CD14-positive monocyte (primary cell): ENCODE results near the gene LIX1L. TPM values are rescaled to one million over a fixed set of nuclear protein-coding genes. Genes with fewer than 3 reads are reported as not detected.

Source experiments
- DNase-seq, 3 donors: peaks; one replicate each; pipeline ENCODE4 v3.0.0-alpha.2; 2011 to 2022
- H2AFZ ChIP-seq: 2 replicates; pipeline ENCODE4 v1.6.0; 2012; ENCODE audit warnings: mild to moderate bottlenecking, low read depth, low read length, inconsistent platforms; ENCODE audit not compliant: insufficient read depth, poor library complexity, severe bottlenecking
- H3K27ac ChIP-seq, 2 donors: 1 replicate in 1 of 2; 2 replicates in 1 of 2; pipeline ENCODE4 v1.5.1; 2012 to 2013; ENCODE audit warnings: low read length in 2 of 2, control low read depth in 1 of 2, inconsistent platforms in 1 of 2, low read depth in 1 of 2, mild to moderate bottlenecking in 1 of 2
- H3K27me3 ChIP-seq, 2 donors: one replicate each; pipeline versions ENCODE4 v1.6.0 to v1.6.1; 2011 to 2013; ENCODE audit warnings: low read length in 2 of 2; ENCODE audit not compliant: control insufficient read depth in 2 of 2, insufficient read depth in 2 of 2
- H3K36me3 ChIP-seq, 2 donors: replicated peaks in 1 of 2; 1 replicate in 1 of 2; 2 replicates in 1 of 2; pipeline versions ENCODE4 v1.5.1 to v1.6.1; 2012 to 2013; ENCODE audit warnings: low read length in 2 of 2, control low read depth in 1 of 2, inconsistent platforms in 1 of 2, mild to moderate bottlenecking in 1 of 2; ENCODE audit not compliant: insufficient read depth in 2 of 2, control insufficient read depth in 1 of 2
- H3K4me1 ChIP-seq, 2 donors: 1 replicate in 1 of 2; 2 replicates in 1 of 2; pipeline versions ENCODE4 v1.5.1 to v1.6.1; 2012 to 2013; ENCODE audit warnings: low read length in 2 of 2, control low read depth in 1 of 2, inconsistent platforms in 1 of 2, mild to moderate bottlenecking in 1 of 2, moderate library complexity in 1 of 2; ENCODE audit not compliant: insufficient read depth in 2 of 2, control insufficient read depth in 1 of 2
- H3K4me2 ChIP-seq: replicated peaks from 2 replicates; pipeline ENCODE3; 2012; ENCODE audit warnings: low read length, moderate library complexity, mild to moderate bottlenecking; ENCODE audit not compliant: poor library complexity, severe bottlenecking; ENCODE audit errors: extremely low read depth
- H3K4me3 ChIP-seq, 3 experiments: fragments of 200-600 bp in 1 of 3; sonication (generic) in 1 of 3; replicated peaks in 1 of 3; 1 replicate in 2 of 3; 2 replicates in 1 of 3; pipeline ENCODE4 v1.5.1; 2011 to 2013; ENCODE audit warnings: low read length in 3 of 3, mild to moderate bottlenecking in 3 of 3, control low read depth in 2 of 3, low read depth in 2 of 3, inconsistent platforms in 1 of 3, moderate library complexity in 1 of 3
- H3K79me2 ChIP-seq: 2 replicates; pipeline ENCODE4 v1.6.0; 2012; ENCODE audit warnings: mild to moderate bottlenecking, control low read depth, inconsistent platforms, low read length, moderate library complexity; ENCODE audit not compliant: insufficient read depth
- H3K9ac ChIP-seq: 2 replicates; pipeline ENCODE4 v1.6.0; 2017; ENCODE audit warnings: low read length, mild to moderate bottlenecking; ENCODE audit not compliant: insufficient read depth, poor library complexity, severe bottlenecking
- H3K9me3 ChIP-seq, 2 donors: replicated peaks in 1 of 2; 1 replicate in 1 of 2; 2 replicates in 1 of 2; pipeline versions ENCODE4 v1.5.1 to v1.6.1; 2012 to 2013; ENCODE audit warnings: low read length in 2 of 2, control low read depth in 1 of 2; ENCODE audit not compliant: control insufficient read depth in 1 of 2, insufficient read depth in 1 of 2
- H4K20me1 ChIP-seq: 2 replicates; pipeline ENCODE4 v1.6.0; 2012; ENCODE audit warnings: mild to moderate bottlenecking, low read length, control low read depth, moderate library complexity; ENCODE audit not compliant: insufficient read depth
- H3K27ac Mint-ChIP-seq, 7 donors: one replicate each; pipeline ENCODE4 v1.8.0; 2020; ENCODE audit warnings: mild to moderate bottlenecking in 7 of 7, mixed read lengths in 7 of 7, moderate library complexity in 6 of 7, inconsistent platforms in 2 of 7
- H3K27me3 Mint-ChIP-seq, 3 donors: one replicate each; pipeline ENCODE4 v1.8.0; 2021 to 2022; ENCODE audit warnings: low read depth in 3 of 3, mild to moderate bottlenecking in 3 of 3, mixed read lengths in 3 of 3, moderate library complexity in 3 of 3, inconsistent platforms in 1 of 3
- H3K36me3 Mint-ChIP-seq, 2 donors: one replicate each; pipeline ENCODE4 v1.8.0; 2020; ENCODE audit warnings: mixed read lengths in 2 of 2, inconsistent platforms in 1 of 2, mild to moderate bottlenecking in 1 of 2
- H3K4me1 Mint-ChIP-seq: one replicate; pipeline ENCODE4 v1.8.0; 2020; ENCODE audit warnings: mild to moderate bottlenecking, mixed read lengths
- H3K4me3 Mint-ChIP-seq, 2 donors: one replicate each; pipeline ENCODE4 v1.8.0; 2020; ENCODE audit warnings: mild to moderate bottlenecking in 2 of 2, mixed read lengths in 2 of 2, moderate library complexity in 1 of 2
- H3K9me3 Mint-ChIP-seq, 7 donors: one replicate each; pipeline ENCODE4 v1.8.0; 2020 to 2022; ENCODE audit warnings: mixed read lengths in 7 of 7, mild to moderate bottlenecking in 6 of 7, moderate library complexity in 6 of 7, inconsistent platforms in 2 of 7
- WGBS: methylation state at CpG from one replicate; pipeline ENCODE4 v1.1.5; 2013; ENCODE audit warnings: missing lambda C conversion rate; ENCODE audit not compliant: insufficient coverage; 5-methylcytosine and 5-hydroxymethylcytosine counted together
- intact Hi-C, 2 donors: fragments of 100-400 bp; cut with micrococcal nuclease; formaldehyde crosslinking; loops; one replicate each; pipeline versions ENCODE4 v1.15.0 to v1.15.1; 2023
- polyA plus RNA-seq, 3 donors: library from polyadenylated mRNA; depleted of rRNA in 1 of 3; unstranded in 2 of 3; stranded (reverse) in 1 of 3; fragments of 300-500 nt in 2 of 3; fragments of >200 nt in 1 of 3; fragmentation: Illumina TruSeq in 2 of 3; gene quantifications; 1 replicate in 2 of 3; 2 replicates in 1 of 3; pipeline ENCODE4 v1.2.3, GENCODE V29; 2012 to 2021
- TF ChIP-seq, protein P1 (sequence below): fragments of 200-600 bp; IDR thresholded peaks from one replicate; pipeline ENCODE4 v1.8.0; 2022; ENCODE audit warnings: antibody characterized with exemption, mild to moderate bottlenecking

LIX1L gene
- polyA plus RNA-seq, 3 donors = 6.3 to 13.6 (median 8.5) TPM

DNA sequence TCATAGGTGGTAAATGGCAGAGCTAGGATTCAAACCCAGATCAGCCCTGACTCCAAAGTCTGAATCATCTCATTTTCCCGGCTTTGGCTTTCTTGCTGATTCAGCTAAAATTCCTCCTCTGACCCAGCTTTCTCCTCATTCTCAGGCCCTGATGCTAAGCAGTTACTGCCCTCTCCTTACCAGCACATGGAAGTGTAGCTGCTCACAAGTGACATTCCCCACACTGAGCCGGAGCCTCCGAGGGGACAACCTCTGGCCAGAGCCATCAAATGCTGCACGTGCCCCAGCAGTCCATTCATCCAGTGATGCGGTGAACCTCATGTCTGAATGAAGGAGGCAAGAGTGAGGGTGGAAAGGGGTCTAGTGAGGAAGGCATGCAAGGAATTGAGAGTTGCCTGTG, 59.1 kb downstream of the LIX1L start:
- no peaks in the 10 kb centered on the region for H3K36me3 Mint-ChIP-seq
- peaks cover 0 to 2% (median 2%) of the 10 kb centered on the region in 3 donors for H3K27me3 Mint-ChIP-seq
- Histone ChIP-seq H3K4me3 (no peak overlapping the region), H3K79me2 (no peaks in the 10 kb centered on the region), H2AFZ (no peak overlapping the region), H4K20me1 (no peaks in the 10 kb centered on the region), H3K27me3 (no peaks in the 10 kb centered on the region), H3K9me3 (no peaks in the 10 kb centered on the region), H3K27ac (no peak overlapping the region), H3K4me2 (no peak overlapping the region), H3K36me3 (no peaks in the 10 kb centered on the region), H3K4me1 (no peaks in the 10 kb centered on the region), H3K9ac (no peak overlapping the region)
- TF ChIP-seq, protein P1, sequence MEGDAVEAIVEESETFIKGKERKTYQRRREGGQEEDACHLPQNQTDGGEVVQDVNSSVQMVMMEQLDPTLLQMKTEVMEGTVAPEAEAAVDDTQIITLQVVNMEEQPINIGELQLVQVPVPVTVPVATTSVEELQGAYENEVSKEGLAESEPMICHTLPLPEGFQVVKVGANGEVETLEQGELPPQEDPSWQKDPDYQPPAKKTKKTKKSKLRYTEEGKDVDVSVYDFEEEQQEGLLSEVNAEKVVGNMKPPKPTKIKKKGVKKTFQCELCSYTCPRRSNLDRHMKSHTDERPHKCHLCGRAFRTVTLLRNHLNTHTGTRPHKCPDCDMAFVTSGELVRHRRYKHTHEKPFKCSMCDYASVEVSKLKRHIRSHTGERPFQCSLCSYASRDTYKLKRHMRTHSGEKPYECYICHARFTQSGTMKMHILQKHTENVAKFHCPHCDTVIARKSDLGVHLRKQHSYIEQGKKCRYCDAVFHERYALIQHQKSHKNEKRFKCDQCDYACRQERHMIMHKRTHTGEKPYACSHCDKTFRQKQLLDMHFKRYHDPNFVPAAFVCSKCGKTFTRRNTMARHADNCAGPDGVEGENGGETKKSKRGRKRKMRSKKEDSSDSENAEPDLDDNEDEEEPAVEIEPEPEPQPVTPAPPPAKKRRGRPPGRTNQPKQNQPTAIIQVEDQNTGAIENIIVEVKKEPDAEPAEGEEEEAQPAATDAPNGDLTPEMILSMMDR = no peak
- intact Hi-C loops = loop anchor here in 1 of 2 donors (10.0 kb wide), 1 partner anchor 116 kb away; no protein-coding TSS in a partner anchor
- no peak for DNase-seq
- H3K27ac Mint-ChIP-seq = no peak overlapping the region
- H3K9me3 Mint-ChIP-seq = no peaks in the 10 kb centered on the region
- no peaks in the 10 kb centered on the region for H3K4me1 Mint-ChIP-seq
- H3K4me3 Mint-ChIP-seq = no peak overlapping the region
- 91% methylated on average over 4 of the region's 5 CpGs for WGBS

DNA sequence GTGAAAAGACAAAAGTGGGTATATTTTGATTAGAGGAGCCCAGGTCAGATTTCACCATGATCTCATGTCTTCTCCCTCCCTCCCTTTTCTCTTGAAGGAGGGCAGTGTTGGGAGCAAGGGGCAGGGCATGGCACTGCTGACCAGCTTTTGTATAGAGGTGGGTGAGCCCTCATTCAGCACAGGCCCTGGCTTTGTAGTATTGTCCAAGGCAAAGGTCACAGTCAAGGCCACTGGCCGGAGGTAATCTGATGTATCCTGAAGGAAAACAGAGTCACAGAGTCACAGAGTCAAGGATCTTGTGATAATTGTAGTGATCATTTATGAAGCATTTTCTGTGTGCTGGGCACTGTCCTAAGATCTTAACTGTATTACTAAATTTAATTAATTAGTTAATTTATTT, 59.8 kb downstream of the LIX1L start:
- Mint-ChIP-seq H3K27ac (no peak overlapping the region), H3K36me3 (peaks cover 0 to under 1% of the 10 kb centered on the region in 2 donors), H3K4me1 (no peaks in the 10 kb centered on the region), H3K27me3 (peaks cover 0 to 2% (median 2%) of the 10 kb centered on the region in 3 donors), H3K4me3 (no peak overlapping the region), H3K9me3 (no peaks in the 10 kb centered on the region)
- Histone ChIP-seq H3K4me3 (no peak overlapping the region), H4K20me1 (no peaks in the 10 kb centered on the region), H3K4me2 (no peak overlapping the region), H3K27me3 (no peaks in the 10 kb centered on the region), H3K27ac (no peak overlapping the region), H3K9ac (no peak overlapping the region), H3K4me1 (no peaks in the 10 kb centered on the region), H3K79me2 (no peaks in the 10 kb centered on the region), H3K36me3 (no peaks in the 10 kb centered on the region), H2AFZ (no peak overlapping the region), H3K9me3 (no peaks in the 10 kb centered on the region)
- intact Hi-C loops = loop anchor here in 1 of 2 donors (10.0 kb wide), 1 partner anchor 117 kb away; no protein-coding TSS in a partner anchor
- DNase-seq = no peak
- no CpG with 5 or more reads among the region's 1 CpG for WGBS
- TF ChIP-seq, protein P1 = no peak
